Nephron progenitor cell (in vitro differentiated cells): ENCODE measurements around the gene LGALS9C.
"Not testable (repeated sequence)": the region's sequence is repeated elsewhere in the genome, so short reads cannot be mapped to it uniquely, and the experiment has no call there.

Experiments
- DNase-seq: peaks from one replicate; pipeline ENCODE4 v3.0.0; 2021
- H3K27ac Mint-ChIP-seq: 2 replicates; pipeline ENCODE4 v1.8.0; 2021; ENCODE audit warnings: mild to moderate bottlenecking, moderate library complexity, mixed read lengths
- H3K27me3 Mint-ChIP-seq: 2 replicates; pipeline ENCODE4 v1.8.0; 2021; ENCODE audit warnings: mild to moderate bottlenecking, low read depth, mixed read lengths; ENCODE audit not compliant: poor library complexity
- H3K36me3 Mint-ChIP-seq: 2 replicates; pipeline ENCODE4 v1.8.0; 2021; ENCODE audit warnings: low read depth, mixed read lengths
- H3K4me1 Mint-ChIP-seq: 2 replicates; pipeline ENCODE4 v1.8.0; 2021; ENCODE audit warnings: mixed read lengths
- H3K4me3 Mint-ChIP-seq: 2 replicates; pipeline ENCODE4 v1.8.0; 2021; ENCODE audit warnings: mild to moderate bottlenecking, moderate library complexity, mixed read lengths
- H3K9me3 Mint-ChIP-seq: 2 replicates; pipeline ENCODE4 v1.8.0; 2021; ENCODE audit warnings: mild to moderate bottlenecking, moderate library complexity, mixed read lengths

The LGALS9C gene

DNA sequence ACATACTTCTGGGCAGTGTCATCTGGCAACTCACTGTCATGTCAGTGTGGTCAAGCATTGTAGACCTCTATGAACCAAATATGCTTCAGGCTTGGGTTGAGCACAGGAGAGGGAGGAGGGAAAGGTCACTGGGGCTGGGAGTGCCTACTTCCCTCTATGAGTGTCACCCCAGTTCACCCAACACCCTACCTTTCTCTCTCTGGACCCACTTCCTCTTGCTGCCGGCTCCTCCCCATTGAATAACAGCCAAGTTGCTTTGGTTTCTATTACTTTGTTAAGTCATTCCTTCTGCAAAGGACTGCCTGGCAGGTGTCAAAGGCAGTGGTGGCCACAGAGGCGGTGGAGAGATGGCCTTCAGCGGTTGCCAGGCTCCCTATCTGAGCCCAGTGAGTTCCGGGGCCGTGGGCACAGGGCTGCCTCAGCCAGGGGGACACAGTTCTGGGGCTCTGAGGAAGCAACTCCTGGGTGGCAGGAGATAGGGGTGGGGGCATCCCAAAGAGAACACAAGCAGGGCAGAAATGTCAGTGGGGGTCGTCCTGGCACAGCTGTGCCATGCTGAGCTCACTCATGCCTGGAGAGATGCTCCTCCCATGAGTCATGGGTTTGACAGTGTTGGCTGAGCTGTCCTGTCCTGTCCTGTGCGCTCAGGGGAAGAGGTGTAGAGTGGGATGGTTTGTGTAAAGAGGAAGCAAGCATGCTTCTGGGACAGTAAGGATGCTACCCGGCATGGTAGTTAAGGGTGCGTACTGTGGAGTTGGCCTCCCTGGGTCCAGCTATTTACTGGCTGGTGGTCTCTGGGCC lies at the start of gene LGALS9C:
TSS of gene LGALS9C (plus strand) at position 282 of the 801 bp plus-strand sequence. CDS start at position 348, 66 bp downstream.
- not testable (repeated sequence) for H3K27me3 Mint-ChIP-seq, H3K4me1 Mint-ChIP-seq

DNA sequence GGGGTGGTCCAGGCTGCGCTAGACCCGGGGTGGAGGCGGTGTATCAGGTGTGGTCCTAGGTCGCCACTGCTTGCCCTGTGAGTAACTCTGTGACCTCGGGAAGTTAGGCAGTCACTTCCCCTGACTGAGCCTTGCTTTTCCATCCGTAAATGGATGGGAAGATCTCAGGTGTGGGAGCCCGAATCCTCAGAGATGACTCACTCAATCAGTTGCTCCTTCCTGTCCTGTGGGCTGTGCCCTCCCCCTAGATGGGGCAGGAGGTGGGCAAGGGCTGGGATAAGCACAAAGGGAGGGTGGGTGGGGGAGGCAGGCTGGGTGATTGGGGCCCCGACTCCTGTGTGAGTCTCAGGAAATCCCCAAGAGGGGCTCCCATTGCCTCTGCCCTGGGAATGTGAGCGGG lies 44.4 kb upstream of the LGALS9C start:
- H3K9me3 Mint-ChIP-seq, H3K4me3 Mint-ChIP-seq, H3K27ac Mint-ChIP-seq, H3K36me3 Mint-ChIP-seq, H3K4me1 Mint-ChIP-seq, H3K27me3 Mint-ChIP-seq, DNase-seq: not testable (repeated sequence)

More for the DNA sequence above, at the start of gene LGALS9C:
- H3K27ac Mint-ChIP-seq, H3K36me3 Mint-ChIP-seq, H3K9me3 Mint-ChIP-seq, DNase-seq, H3K4me3 Mint-ChIP-seq: not testable (repeated sequence)

DNA sequence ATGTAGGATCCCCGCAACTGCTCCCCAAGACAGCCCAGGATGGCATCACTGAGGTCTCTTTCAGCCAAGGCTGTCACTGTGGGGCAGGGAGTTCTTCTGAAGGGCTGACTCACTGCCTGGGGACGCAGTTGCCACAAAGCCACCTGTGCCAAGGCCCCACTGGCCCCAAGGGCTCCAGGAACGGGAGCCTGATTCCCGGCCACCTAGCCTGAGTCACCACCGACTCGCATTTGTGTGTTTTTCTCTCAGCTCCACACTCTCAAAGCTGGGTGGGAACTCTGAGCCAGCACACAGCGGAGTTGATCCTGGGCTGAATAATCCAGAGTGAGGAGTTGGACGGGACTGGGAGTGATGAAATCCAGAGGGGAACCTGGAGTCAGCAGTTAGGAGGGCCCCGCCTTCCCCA lies 37.1 kb upstream of the LGALS9C start:
- not testable (repeated sequence) for DNase-seq

DNA sequence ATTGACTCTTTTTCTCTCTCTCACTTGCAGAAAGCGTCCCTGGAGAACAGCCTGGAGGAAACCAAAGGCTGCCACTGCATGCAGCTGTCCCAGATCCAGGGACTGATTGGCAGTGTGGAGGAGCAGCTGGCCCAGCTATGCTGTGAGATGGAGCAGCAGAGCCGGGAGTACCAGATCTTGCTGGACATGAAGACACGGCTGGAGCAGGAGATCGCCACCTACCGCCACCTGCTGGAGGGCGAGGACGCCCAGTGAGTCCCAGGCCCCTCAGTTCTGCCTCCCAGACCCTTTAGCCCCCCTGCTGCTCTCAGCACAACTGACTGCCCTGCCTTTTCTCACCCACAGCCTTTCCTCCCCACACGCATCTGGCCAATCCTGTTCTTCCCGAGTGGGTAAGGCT lies 34.5 kb upstream of the LGALS9C start:
- H3K27me3 Mint-ChIP-seq, H3K4me3 Mint-ChIP-seq, H3K36me3 Mint-ChIP-seq, H3K27ac Mint-ChIP-seq, H3K9me3 Mint-ChIP-seq, H3K4me1 Mint-ChIP-seq: not testable (repeated sequence)
- DNase-seq, result peak; percentile 74

More for the DNA sequence above, 37.1 kb upstream of the LGALS9C start:
- not testable (repeated sequence) for H3K36me3 Mint-ChIP-seq, H3K4me1 Mint-ChIP-seq, H3K9me3 Mint-ChIP-seq, H3K27me3 Mint-ChIP-seq, H3K4me3 Mint-ChIP-seq, H3K27ac Mint-ChIP-seq

DNA sequence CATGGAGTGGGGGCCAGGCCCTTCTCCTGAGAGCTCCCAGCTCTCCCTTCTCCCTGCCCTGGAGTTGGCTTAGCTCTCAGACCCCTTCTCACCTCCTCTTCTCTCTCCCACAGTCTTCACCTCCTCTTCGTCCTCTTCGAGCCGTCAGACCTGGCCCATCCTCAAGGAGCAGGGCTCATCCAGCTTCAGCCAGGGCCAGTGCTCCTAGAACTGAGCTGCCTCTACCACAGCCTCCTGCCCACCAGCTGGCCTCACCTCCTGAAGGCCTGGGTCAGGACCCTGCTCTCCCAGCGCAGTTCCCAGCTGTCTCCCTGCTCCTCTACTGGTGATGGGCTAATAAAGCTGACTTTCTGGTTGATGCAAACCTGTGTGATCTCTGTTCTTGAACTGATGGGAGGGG lies 34.1 kb upstream of the LGALS9C start:
- DNase-seq, H3K4me1 Mint-ChIP-seq, H3K27me3 Mint-ChIP-seq, H3K36me3 Mint-ChIP-seq, H3K9me3 Mint-ChIP-seq, H3K27ac Mint-ChIP-seq, H3K4me3 Mint-ChIP-seq: not testable (repeated sequence)

DNA sequence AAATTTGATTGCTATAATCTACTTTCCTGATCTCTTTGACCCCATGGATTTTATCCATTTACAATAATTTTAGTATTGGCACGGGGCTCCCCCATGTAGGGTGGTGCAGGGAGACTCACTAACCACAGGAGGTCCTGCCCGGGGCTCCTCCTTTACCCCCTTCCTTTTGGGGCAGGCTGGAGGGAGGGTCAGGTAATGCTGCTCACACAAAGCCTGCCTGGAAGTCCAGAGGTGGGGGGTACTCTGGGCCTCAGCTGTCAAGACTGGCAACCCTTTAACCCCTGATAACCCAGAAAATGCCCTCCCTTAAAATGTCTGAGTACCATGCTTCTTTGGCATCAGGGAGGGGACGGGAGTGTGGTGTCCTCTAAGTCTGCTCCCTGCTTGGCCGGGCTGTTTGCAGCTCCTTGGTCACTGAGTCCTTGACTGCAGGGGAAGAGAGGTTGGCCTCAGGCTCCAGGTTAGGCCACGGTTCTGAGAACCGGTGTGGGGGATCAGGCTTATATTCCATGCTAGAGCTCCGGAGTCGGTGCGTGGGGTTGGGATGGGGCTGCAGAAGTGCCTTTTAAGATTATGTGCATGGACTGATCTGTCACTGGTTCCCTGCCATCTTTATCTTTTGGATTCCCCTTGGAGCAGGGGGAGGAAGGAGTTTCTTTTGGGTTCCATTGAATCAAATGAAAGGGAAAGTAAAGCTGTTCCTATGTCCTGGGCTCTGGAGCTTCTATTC lies 28.9 kb upstream of the LGALS9C start:
- H3K36me3 Mint-ChIP-seq, H3K27ac Mint-ChIP-seq, H3K4me3 Mint-ChIP-seq, H3K4me1 Mint-ChIP-seq, DNase-seq, H3K9me3 Mint-ChIP-seq, H3K27me3 Mint-ChIP-seq: not testable (repeated sequence)

DNA sequence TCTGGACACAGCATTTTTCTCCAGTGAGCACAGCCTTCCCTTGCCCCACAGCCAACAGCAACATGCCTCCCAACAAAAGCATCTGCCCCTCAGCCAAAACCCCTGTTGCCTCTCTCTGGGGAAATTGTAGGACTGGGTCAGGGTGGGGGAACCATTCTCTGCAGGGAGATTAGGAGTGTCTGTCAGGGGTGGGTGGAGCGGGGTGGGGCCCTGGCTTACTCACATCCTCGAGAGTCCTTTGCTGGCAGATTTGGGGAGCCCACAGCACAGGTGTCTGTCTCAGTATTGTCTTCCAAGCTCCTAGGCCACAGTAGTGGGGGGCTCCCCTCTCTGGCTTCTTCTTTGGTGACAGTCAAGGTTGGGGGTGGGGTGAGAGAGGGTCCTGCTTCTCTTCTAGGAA lies 28.3 kb upstream of the LGALS9C start:
- not testable (repeated sequence) for H3K27ac Mint-ChIP-seq, H3K4me1 Mint-ChIP-seq, DNase-seq, H3K4me3 Mint-ChIP-seq, H3K27me3 Mint-ChIP-seq, H3K9me3 Mint-ChIP-seq, H3K36me3 Mint-ChIP-seq

DNA sequence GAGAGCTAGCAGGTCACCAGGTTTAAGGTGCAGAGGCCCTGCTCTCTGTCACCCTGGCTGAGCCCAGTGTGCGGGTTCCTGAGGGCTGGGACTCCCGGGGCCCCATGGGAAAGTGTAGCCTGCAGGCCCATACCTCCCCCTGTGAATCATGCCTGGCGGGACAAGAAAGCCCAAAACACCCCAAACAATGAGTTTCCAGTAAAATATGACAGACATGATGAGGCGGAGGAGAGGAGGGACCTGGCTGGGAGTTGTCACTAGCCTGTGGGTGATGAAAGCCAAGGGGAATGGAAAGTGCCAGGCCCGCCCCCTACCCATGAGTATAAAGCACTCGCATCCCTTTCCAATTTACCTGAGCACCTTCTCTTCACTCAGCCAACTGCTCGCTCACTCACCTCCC lies 26.8 kb upstream of the LGALS9C start:
- H3K36me3 Mint-ChIP-seq, DNase-seq, H3K4me1 Mint-ChIP-seq, H3K9me3 Mint-ChIP-seq, H3K27ac Mint-ChIP-seq, H3K27me3 Mint-ChIP-seq, H3K4me3 Mint-ChIP-seq: not testable (repeated sequence)

DNA sequence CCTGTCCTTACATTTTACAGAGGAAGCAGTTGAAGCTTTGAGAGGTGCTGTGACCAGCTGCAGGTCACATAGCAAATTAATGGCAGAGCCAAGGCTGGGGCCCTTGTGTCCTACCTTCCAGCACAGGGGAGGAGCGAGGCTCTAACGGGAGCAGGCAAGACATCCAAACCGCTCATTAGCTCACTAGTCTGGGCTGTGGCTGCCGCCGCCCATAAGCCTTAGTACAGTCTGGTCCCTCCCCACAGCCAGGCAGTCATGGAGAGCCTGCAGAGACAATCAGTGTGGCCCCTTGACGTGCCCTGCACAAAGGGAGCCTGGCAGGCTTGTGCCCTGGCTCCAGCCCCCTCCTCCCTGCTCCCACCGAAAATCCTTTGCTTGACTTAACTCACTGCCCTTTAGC lies 25.6 kb upstream of the LGALS9C start:
- H3K27me3 Mint-ChIP-seq, DNase-seq, H3K36me3 Mint-ChIP-seq, H3K4me3 Mint-ChIP-seq, H3K9me3 Mint-ChIP-seq, H3K4me1 Mint-ChIP-seq, H3K27ac Mint-ChIP-seq: not testable (repeated sequence)

DNA sequence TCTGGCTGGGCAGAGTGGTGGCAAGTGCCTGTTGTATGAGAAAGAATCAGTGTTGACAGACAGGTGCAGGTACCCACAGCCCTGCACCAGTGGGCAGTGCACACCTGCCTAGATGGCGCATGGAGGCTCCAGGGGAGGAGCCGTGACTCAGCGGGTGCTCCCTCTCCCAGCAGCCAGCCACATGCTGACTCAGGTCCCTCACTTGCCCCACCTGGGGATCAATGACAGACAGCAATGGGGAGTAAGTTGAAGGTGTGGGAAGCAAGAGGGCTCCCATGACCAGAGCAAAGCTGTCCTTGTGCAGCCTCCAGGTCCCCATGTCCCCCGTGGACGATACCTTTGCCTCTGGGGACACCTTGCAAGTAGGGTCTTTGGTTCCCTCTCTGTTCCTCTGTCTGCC lies 24.6 kb upstream of the LGALS9C start:
- not testable (repeated sequence) for DNase-seq, H3K4me3 Mint-ChIP-seq, H3K27me3 Mint-ChIP-seq, H3K9me3 Mint-ChIP-seq, H3K27ac Mint-ChIP-seq, H3K36me3 Mint-ChIP-seq, H3K4me1 Mint-ChIP-seq

DNA sequence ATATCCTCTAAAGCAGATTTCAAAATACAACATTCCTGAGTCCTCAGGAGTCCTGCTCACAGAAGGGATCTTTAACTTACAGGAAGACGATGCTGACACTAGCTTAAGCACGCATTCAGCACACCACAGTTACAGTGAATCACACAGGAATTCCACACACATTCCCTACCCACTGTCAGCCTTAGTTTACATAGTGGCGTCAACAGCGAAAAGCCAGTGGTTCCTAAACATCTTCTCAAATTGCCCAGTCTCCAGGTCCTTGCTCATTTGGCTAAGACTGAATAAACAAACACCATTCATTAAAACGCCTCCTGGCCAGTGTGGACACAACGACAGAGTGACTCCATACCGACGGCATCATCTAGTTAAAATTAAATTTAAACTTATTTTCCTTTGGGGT lies 17.6 kb upstream of the LGALS9C start:
- not testable (repeated sequence) for H3K4me3 Mint-ChIP-seq, H3K9me3 Mint-ChIP-seq, H3K4me1 Mint-ChIP-seq, DNase-seq, H3K27ac Mint-ChIP-seq, H3K27me3 Mint-ChIP-seq, H3K36me3 Mint-ChIP-seq

DNA sequence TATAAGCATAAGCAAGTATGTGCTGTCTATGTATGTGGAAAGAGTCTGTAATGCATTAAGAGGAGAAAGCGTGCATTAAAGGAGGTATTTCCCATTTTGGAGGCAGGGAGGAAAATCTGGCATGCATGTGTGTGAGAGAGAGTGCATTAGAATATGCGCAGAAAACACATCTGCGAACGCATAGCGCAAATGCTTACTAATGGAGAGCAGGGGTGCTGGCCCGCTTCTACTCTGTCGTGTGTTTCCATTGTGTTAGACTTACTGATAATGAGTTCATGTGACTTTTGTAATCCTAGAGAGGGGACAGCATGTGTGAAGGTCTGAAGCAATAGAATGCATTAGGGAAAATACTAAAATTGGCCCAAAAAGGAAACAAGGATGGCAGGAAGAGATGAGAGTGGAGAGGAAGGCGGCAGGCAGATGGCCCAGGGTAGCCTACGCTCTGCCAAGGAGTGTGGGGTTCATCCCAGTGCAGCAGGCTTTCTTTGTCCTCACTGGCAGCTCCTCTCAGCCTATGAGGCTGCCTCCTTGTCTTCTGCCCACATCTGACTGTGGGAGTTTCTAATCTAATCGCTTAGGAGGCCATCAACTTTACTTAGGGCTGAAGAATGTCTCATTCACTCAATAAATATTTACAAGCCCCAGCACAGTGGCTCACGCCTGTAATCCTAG lies 12.6 kb upstream of the LGALS9C start:
- not testable (repeated sequence) for H3K36me3 Mint-ChIP-seq, H3K4me1 Mint-ChIP-seq, DNase-seq, H3K9me3 Mint-ChIP-seq, H3K27ac Mint-ChIP-seq, H3K4me3 Mint-ChIP-seq, H3K27me3 Mint-ChIP-seq

DNA sequence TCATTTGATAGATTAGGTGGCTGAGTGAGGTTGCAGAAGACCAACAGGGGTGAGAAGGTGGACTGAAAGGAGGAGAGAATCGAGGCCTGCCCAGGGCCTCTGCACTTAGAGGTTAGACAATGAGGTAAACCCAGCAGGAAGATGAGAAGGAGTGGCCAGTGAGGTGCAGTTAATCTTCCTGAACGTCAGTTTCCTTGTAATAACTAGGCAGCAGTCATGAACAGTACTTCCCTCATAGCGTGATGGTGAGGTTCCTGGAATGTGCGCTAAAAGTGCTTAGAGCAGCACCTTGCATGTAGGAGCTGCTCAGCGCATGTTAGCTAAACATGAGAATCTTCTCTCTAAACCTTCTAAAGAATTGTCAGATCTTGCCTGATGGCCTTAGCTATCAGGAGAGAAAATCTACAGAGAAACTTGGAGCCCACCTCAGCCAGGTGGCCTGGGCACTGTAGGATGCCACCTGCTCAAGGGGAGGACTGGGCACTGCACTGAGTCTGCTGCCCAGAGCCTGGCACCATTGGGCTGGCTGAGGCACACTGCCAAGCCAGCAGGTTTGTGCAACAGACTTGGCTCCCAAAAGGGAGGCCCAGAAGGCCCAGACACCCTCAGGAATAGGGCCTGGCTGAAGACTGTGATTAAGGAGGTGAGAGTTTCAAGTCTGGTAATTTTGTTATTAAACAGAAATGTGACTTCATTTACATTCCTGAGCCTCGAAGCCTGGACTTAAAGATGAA lies 10.2 kb upstream of the LGALS9C start:
- not testable (repeated sequence) for H3K4me3 Mint-ChIP-seq, H3K27ac Mint-ChIP-seq, H3K27me3 Mint-ChIP-seq, H3K36me3 Mint-ChIP-seq, H3K4me1 Mint-ChIP-seq, DNase-seq, H3K9me3 Mint-ChIP-seq

DNA sequence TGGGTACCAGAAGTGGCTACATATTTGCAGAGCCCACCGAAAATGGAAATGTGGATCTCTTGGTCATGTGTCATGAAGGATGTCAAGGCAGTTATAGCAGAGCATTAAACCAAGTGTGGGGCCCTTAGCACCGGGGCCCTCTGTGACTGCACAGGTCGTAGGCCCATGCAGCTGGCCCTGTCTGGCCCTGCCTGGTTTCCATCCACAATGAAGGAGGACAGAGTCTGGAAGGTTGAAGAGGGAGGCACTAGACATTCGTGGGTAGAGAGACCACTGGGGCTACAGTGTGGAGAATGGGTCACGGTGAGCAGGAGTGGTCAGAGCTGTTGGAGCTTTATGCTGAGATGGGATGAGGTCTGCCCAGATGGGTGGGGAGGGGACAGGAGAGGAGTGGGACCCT lies 9.6 kb upstream of the LGALS9C start:
- not testable (repeated sequence) for DNase-seq, H3K4me1 Mint-ChIP-seq, H3K36me3 Mint-ChIP-seq, H3K9me3 Mint-ChIP-seq, H3K27ac Mint-ChIP-seq, H3K27me3 Mint-ChIP-seq, H3K4me3 Mint-ChIP-seq
